ENCODE measurements around the gene TSG101.

GRCh38 chr11:18452927-18453326 lies 73.8 kb downstream of the TSG101 start:
- no peak for TF ChIP-seq GABPA (IDR thresholded peaks at IDR 0.05 in 1 of 2, conservative IDR thresholded peaks at IDR 0.05 in 1 of 2)
- no peak for TF ChIP-seq REST (IDR thresholded peaks at IDR 0.05)
- TF ChIP-seq HNF4A (conservative IDR thresholded peaks at IDR 0.05), result no peak
- TF ChIP-seq CTCF (IDR thresholded peaks at IDR 0.05; ENCODE audit: low read depth, low read length, missing input control), result no peak
- TF ChIP-seq, protein P1, sequence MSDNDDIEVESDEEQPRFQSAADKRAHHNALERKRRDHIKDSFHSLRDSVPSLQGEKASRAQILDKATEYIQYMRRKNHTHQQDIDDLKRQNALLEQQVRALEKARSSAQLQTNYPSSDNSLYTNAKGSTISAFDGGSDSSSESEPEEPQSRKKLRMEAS (IDR thresholded peaks at IDR 0.05), result no peak
- no peak for TF ChIP-seq SP1 (IDR thresholded peaks at IDR 0.05)
- TF ChIP-seq YY1 (IDR thresholded peaks at IDR 0.05), result no peak
- no peak for TF ChIP-seq EGR1 (IDR thresholded peaks at IDR 0.05; ENCODE audit: low read depth in 2 of 2)

All from liver (tissue), 3 donors.